Upper lobe of left lung (tissue), 4 donors: Measurements from ENCODE around the gene ZNF746.

Experiments used
- CTCF ChIP-seq, 6 experiments: fragments of 450-650 bp in 4 of 6; fragments of 200-600 bp in 2 of 6; sonication (generic) in 2 of 6; IDR thresholded peaks; one replicate each; pipeline ENCODE4 v1.5.1; 2016 to 2019; ENCODE audit warnings: antibody characterized with exemption in 6 of 6
- EP300 ChIP-seq, 4 donors: sonication (generic); formaldehyde crosslinking; IDR thresholded peaks; one replicate each; pipeline ENCODE4 v1.5.1; 2017; ENCODE audit warnings: antibody characterized with exemption in 4 of 4, control low read depth in 2 of 4
- POLR2A ChIP-seq, 4 donors: fragments of 450-650 bp; IDR thresholded peaks; one replicate each; pipeline ENCODE4 v1.5.1; 2016 to 2017; ENCODE audit warnings: antibody characterized with exemption in 4 of 4, mild to moderate bottlenecking in 2 of 4
- POLR2AphosphoS5 ChIP-seq, 2 donors: sonication (generic); formaldehyde crosslinking; IDR thresholded peaks; one replicate each; pipeline ENCODE4 v1.5.1; 2017; ENCODE audit warnings: antibody characterized with exemption in 2 of 2

DNA sequence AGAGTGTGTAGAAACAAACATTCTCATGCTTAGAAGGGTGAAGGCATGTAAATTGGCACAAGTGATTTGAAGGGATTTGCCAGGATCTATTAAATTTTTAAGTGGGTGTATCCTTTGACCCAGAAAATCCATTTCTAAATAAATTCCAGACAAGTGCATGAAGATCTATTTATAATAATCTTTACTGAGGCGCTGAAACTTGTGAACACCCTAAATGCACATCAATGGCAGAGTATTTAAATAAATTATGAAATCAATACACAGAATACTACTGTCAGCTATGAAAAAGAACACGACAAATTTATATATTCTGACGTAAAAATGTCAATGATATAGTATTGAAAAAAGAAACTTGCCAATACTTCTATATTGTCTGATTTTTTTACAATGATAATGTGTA, 54.7 kb downstream of the ZNF746 start:
- no peak for TF ChIP-seq CTCF (IDR thresholded peaks at IDR 0.05)
- no peak for TF ChIP-seq POLR2A (IDR thresholded peaks at IDR 0.05)
- no peak for TF ChIP-seq POLR2AphosphoS5 (IDR thresholded peaks at IDR 0.05)
- TF ChIP-seq EP300 (IDR thresholded peaks at IDR 0.05): no peak
